ENCODE data around the gene USPL1. TPM values are rescaled to one million over a fixed set of nuclear protein-coding genes. Genes with fewer than 3 reads are reported as not detected.
"Not testable (repeated sequence)": the region's sequence is repeated elsewhere in the genome, so short reads cannot be mapped to it uniquely, and the experiment has no call there.

USPL1 gene
- polyA plus RNA-seq, 6 donors from 2014 or later = 29.8 to 50.0 (median 39.3) TPM

DNA sequence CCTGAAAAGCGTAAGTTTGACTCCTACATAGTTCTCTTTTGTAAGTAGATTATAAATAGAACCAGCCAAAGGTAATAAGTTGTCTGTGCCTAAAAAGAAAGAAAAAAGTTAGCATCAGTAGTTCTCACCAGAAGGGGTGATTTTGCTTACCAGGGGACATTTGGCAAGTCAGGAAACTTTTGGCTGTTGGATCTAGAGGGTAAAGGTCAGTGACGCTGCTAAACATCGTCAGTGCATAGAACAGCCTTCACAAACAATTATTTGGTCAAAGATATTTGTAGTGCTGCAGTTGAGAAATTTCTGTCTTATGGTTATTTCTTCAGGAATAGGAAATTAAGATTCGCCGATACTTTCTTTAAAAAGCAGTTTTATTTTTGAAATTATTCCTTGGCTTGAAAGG, 2.0 kb downstream of the USPL1 start:
- no peak for DNase-seq
- Mint-ChIP-seq H3K27me3 (no peaks in the 10 kb centered on the region), H3K4me3 (peak overlapping the region in 4 of 8 donors; percentile 7 to 44 (median 24)), H3K36me3 (peaks cover 18 to 19% of the 10 kb centered on the region in 2 donors), H3K27ac (peak overlapping the region in 4 of 6 donors; percentile 10 to 54 (median 21)), H3K4me1 (peaks cover 19 to 25% (median 20%) of the 10 kb centered on the region in 3 donors), H3K9me3 (no peaks in the 10 kb centered on the region)
- ATAC-seq (ENCODE audit: low read depth in 2 of 2) = no peak

DNA sequence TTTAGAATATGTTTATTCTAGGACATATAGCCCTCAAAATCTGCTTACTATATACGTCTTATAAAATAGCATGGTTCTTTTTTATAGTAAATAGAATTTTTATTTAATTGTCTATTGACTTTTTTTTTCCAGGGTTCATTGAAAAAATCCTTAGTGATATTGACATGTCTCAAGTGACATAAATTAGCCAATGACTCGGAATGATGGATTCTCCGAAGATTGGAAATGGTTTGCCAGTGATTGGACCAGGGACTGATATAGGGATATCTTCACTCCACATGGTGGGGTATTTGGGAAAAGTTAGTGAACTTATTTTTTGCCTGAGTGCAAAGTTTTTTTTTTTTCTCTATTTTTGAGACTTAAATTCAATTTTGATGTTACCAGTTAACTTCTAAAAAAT, 3.2 kb downstream of the USPL1 start:
- peaks cover 24% of the 10 kb centered on the region in 3 donors for H3K4me1 Mint-ChIP-seq
- H3K27ac Mint-ChIP-seq = peak overlapping the region in 1 of 6 donors; percentile 24
- DNase-seq (no peak), ATAC-seq (ENCODE audit: low read depth in 2 of 2) (no peak)
- H3K9me3 Mint-ChIP-seq = no peaks in the 10 kb centered on the region
- no peak overlapping the region for H3K4me3 Mint-ChIP-seq
- H3K36me3 Mint-ChIP-seq = peaks cover 23 to 25% of the 10 kb centered on the region in 2 donors
- no peaks in the 10 kb centered on the region for H3K27me3 Mint-ChIP-seq

DNA sequence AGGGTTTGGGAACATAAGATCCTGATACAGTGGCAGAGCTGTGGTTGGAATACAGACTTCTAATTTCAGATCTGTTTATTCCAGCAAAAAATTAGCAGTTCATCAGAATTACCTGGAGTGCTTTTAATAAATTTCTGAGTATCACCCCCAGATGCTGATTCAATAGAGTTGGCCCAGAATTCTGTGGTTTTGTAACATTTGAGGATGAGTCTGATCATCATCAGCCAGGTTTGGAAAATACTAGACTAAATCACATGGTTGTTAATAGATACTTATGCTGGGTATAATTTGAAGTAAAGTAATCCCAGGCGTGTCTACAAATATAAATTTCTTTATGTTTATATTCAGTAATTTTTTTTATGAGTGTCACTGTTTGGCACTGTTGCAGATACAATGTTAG, 4.8 kb downstream of the USPL1 start:
- Mint-ChIP-seq H3K36me3 (peaks cover 23 to 25% of the 10 kb centered on the region in 2 donors), H3K27ac (peak overlapping the region in 3 of 6 donors; percentile 20 to 67 (median 44)), H3K4me1 (peaks cover 24 to 30% (median 24%) of the 10 kb centered on the region in 3 donors), H3K4me3 (no peak overlapping the region), H3K27me3 (no peaks in the 10 kb centered on the region), H3K9me3 (no peaks in the 10 kb centered on the region)
- ATAC-seq (ENCODE audit: low read depth in 2 of 2) (no peak), DNase-seq (no peak)

- peaks cover 23 to 25% of the 10 kb centered on the region in 2 donors for H3K36me3 Mint-ChIP-seq
- H3K9me3 Mint-ChIP-seq = no peaks in the 10 kb centered on the region
- ATAC-seq (ENCODE audit: low read depth in 2 of 2) (no peak), DNase-seq (no peak)
- H3K27me3 Mint-ChIP-seq = no peaks in the 10 kb centered on the region
- H3K4me3 Mint-ChIP-seq = peak overlapping the region in 1 of 8 donors; percentile 23
- H3K27ac Mint-ChIP-seq = peak overlapping the region in 3 of 6 donors; percentile 24 to 67 (median 35)
- H3K4me1 Mint-ChIP-seq = peaks cover 25 to 36% (median 25%) of the 10 kb centered on the region in 3 donors
Observed at GRCh38 chr13:30623392-30623791, 5.7 kb downstream of the USPL1 start.

DNA sequence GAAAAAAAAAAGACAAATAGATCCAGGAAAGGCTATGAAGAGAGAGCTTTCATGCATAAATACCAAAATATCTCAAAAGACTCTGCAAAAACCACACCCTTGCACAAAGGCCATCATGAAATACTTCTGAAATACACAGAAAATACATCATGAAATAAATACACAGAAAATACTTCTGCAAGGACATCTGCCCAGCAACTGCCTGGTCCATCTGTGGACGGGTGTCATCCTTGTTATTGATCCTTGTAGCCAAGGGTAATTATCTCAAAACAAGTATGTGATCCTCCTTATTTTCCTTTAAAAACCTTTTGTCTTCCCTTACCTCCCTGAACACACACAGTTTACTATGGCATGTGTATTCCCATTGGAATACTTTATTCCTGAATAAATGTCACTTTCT, 6.9 kb downstream of the USPL1 start:
- DNase-seq (no peak), ATAC-seq (ENCODE audit: low read depth in 2 of 2) (no peak)
- H3K4me1 Mint-ChIP-seq = peaks cover 28 to 48% (median 35%) of the 10 kb centered on the region in 3 donors
- no peaks in the 10 kb centered on the region for H3K27me3 Mint-ChIP-seq
- no peaks in the 10 kb centered on the region for H3K9me3 Mint-ChIP-seq
- peak overlapping the region in 1 of 8 donors; percentile 80 for H3K4me3 Mint-ChIP-seq
- H3K27ac Mint-ChIP-seq = peak overlapping the region in 2 of 6 donors; percentile 84 to 97
- H3K36me3 Mint-ChIP-seq = peaks cover 23 to 25% of the 10 kb centered on the region in 2 donors

GRCh38 chr13:30629527-30629926, 11.8 kb downstream of the USPL1 start:
- Mint-ChIP-seq H3K9me3 (peaks cover 0 to under 1% (median 0%) of the 10 kb centered on the region in 7 donors), H3K36me3 (peaks cover 28 to 33% of the 10 kb centered on the region in 2 donors), H3K4me1 (peaks cover 27 to 51% (median 31%) of the 10 kb centered on the region in 3 donors), H3K27ac (peak overlapping the region in 5 of 6 donors; percentile 28 to 86 (median 60)), H3K4me3 (peak overlapping the region in 1 of 8 donors; percentile 44), H3K27me3 (no peaks in the 10 kb centered on the region)
- ATAC-seq (ENCODE audit: low read depth in 2 of 2) (no peak), DNase-seq (no peak)

- peaks cover 37 to 54% (median 45%) of the 10 kb centered on the region in 3 donors for H3K4me1 Mint-ChIP-seq
- peaks cover 0 to 4% (median 0%) of the 10 kb centered on the region in 7 donors for H3K9me3 Mint-ChIP-seq
- H3K4me3 Mint-ChIP-seq = peak overlapping the region in 1 of 8 donors; percentile 32
- H3K36me3 Mint-ChIP-seq = peaks cover 42 to 47% of the 10 kb centered on the region in 2 donors
- DNase-seq (no peak), ATAC-seq (ENCODE audit: low read depth in 2 of 2) (no peak)
- no peaks in the 10 kb centered on the region for H3K27me3 Mint-ChIP-seq
- H3K27ac Mint-ChIP-seq = peak overlapping the region in 2 of 6 donors; percentile 20 to 22
Observed at GRCh38 chr13:30633861-30634260, 16.1 kb downstream of the USPL1 start.

GRCh38 chr13:30634838-30635237, 17.1 kb downstream of the USPL1 start:
- no peak for DNase-seq
- peak overlapping the region in 1 of 8 donors; percentile 6 for H3K4me3 Mint-ChIP-seq
- H3K27me3 Mint-ChIP-seq = no peaks in the 10 kb centered on the region
- peaks cover 42 to 53% of the 10 kb centered on the region in 2 donors for H3K36me3 Mint-ChIP-seq
- H3K9me3 Mint-ChIP-seq = peaks cover 0 to 4% (median 0%) of the 10 kb centered on the region in 7 donors
- H3K4me1 Mint-ChIP-seq = peaks cover 33 to 45% (median 39%) of the 10 kb centered on the region in 3 donors
- ATAC-seq (ENCODE audit: low read depth in 2 of 2) = no peak
- H3K27ac Mint-ChIP-seq = peak overlapping the region in 1 of 6 donors; percentile 12

DNA sequence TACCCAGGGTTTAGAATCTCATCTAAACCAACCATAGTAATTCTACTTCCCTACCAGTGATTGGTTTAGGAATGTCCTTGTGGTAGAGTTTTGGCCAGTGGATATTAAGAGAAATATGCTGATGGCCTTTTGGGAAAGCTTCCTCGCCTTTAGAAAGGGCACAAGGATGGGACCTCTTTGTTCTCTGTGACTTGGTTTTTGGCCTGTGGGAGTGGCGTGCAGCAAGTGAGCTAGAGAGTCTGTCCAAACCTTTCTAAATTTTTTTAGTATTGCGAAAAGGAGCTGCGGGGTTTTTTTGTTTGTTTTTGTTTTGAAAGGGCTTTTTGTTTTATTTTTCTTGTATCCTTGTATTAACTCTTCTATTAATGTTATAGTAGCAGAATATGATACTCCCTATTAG, 20.6 kb downstream of the USPL1 start:
- Mint-ChIP-seq H3K4me1 (peaks cover 35 to 42% (median 36%) of the 10 kb centered on the region in 3 donors), H3K27ac (peak overlapping the region in 2 of 6 donors; percentile 16 to 29), H3K36me3 (peaks cover 38 to 60% of the 10 kb centered on the region in 2 donors), H3K9me3 (peaks cover 0 to 4% (median 0%) of the 10 kb centered on the region in 7 donors), H3K4me3 (no peak overlapping the region), H3K27me3 (no peaks in the 10 kb centered on the region)
- ATAC-seq (ENCODE audit: low read depth in 2 of 2) = no peak
- no peak for DNase-seq

DNA sequence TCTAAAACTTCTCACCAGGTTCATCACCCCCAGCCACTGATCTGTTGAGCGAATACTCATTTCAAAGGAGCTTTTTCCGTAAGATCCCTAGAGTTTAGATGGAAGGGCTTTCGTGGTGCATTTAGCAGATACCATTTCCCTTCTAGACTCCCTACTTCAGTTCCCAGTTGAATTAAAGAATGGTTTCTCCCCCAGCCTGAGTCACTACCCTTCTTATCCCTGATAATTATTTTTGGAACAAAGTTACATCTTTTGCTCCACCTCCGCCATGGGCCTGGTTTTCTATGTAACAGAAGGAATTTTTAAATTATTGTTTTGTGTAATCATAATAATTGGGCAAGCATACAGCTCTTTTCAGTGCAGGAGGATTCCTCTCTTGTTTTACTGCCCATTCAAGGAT, 22.0 kb downstream of the USPL1 start:
- Mint-ChIP-seq H3K4me3 (no peak overlapping the region), H3K27ac (no peak overlapping the region), H3K27me3 (no peaks in the 10 kb centered on the region), H3K36me3 (peaks cover 30 to 51% of the 10 kb centered on the region in 2 donors), H3K4me1 (peaks cover 29 to 33% (median 31%) of the 10 kb centered on the region in 3 donors), H3K9me3 (peaks cover 0 to 3% (median 0%) of the 10 kb centered on the region in 7 donors)
- DNase-seq = no peak
- ATAC-seq (ENCODE audit: low read depth in 2 of 2) = no peak

DNA sequence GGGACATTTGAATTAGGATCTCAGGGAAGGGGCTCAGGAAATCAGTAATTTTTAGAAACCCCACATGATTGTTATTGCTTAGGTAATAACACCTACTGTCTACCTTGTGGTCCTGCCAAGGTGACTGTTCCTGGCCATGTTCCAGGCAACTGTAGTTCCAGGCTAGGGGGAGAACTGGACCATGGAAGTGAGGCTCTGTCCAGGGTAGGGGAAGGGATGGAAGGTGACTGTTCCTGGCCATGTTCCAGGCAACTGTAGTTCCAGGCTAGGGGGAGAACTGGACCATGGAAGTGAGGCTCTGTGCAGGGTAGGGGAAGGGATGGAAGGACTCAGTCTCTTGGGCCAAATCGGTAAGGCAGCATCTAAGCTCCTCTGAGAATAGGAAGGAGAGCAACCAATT, 23.5 kb downstream of the USPL1 start:
- not testable (repeated sequence) for ATAC-seq (ENCODE audit: low read depth in 2 of 2); H3K4me3 Mint-ChIP-seq; H3K27me3 Mint-ChIP-seq; H3K9me3 Mint-ChIP-seq; DNase-seq
- Mint-ChIP-seq H3K36me3 (peaks cover 20 to 42% of the 10 kb centered on the region in 2 donors), H3K27ac (peak overlapping the region in 5 of 6 donors; percentile 32 to 71 (median 59)), H3K4me1 (peaks cover 19 to 24% (median 21%) of the 10 kb centered on the region in 3 donors)

DNA sequence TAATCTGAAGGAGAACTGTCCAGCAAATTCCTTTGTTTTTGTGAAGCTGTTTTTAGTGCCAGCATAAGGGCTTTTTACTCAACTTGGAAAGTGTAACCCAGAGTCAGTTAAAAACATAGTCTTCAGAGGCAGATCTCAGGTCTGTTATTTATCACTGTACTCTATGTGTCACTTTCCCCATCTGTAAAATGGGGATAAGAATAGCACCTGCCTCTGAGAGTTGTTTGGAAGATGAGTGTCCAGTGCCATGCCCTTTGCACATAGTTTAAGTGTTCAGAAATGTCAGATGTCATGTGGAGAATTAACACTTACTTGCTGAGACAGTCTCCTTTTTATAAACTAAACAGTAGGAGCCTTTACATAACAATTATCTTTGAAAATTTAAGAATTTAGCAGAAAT, 27.9 kb downstream of the USPL1 start:
- no peak overlapping the region for H3K4me3 Mint-ChIP-seq
- H3K36me3 Mint-ChIP-seq = peaks cover 36 to 41% of the 10 kb centered on the region in 2 donors
- H3K27ac Mint-ChIP-seq = peak overlapping the region in 3 of 6 donors; percentile 20 to 66 (median 38)
- H3K27me3 Mint-ChIP-seq = no peaks in the 10 kb centered on the region
- H3K9me3 Mint-ChIP-seq = no peaks in the 10 kb centered on the region
- DNase-seq (no peak), ATAC-seq (ENCODE audit: low read depth in 2 of 2) (no peak)
- H3K4me1 Mint-ChIP-seq = peaks cover 30 to 40% (median 37%) of the 10 kb centered on the region in 3 donors

- Mint-ChIP-seq H3K9me3 (no peaks in the 10 kb centered on the region), H3K27ac (peak overlapping the region; percentile 10 to 92 (median 80)), H3K4me3 (peak overlapping the region in 1 of 8 donors; percentile 63), H3K4me1 (peaks cover 33 to 42% (median 35%) of the 10 kb centered on the region in 3 donors), H3K27me3 (no peaks in the 10 kb centered on the region), H3K36me3 (peaks cover 29 to 38% of the 10 kb centered on the region in 2 donors)
- DNase-seq (no peak), ATAC-seq (ENCODE audit: low read depth in 2 of 2) (no peak)
Observed at GRCh38 chr13:30647420-30647819, 29.7 kb downstream of the USPL1 start.

- ATAC-seq (ENCODE audit: low read depth in 2 of 2) (peak; percentile 65 to 73), DNase-seq (no peak)
- Mint-ChIP-seq H3K4me1 (peaks cover 33 to 42% (median 34%) of the 10 kb centered on the region in 3 donors), H3K36me3 (peaks cover 26 to 34% of the 10 kb centered on the region in 2 donors), H3K27ac (peak overlapping the region; percentile 16 to 92 (median 81)), H3K27me3 (no peaks in the 10 kb centered on the region), H3K9me3 (no peaks in the 10 kb centered on the region), H3K4me3 (peak overlapping the region in 5 of 8 donors; percentile 12 to 63 (median 22))
Observed at GRCh38 chr13:30647824-30648521, 30.3 kb downstream of the USPL1 start.

Data from naive B cell (primary cell).